H1 (cell line): ENCODE results near the gene RANBP17. TPM values are rescaled to one million over a fixed set of nuclear protein-coding genes. Genes with fewer than 3 reads are reported as not detected.

Source experiments
- CTCF ChIA-PET: fragments of 300-600 bp; sonication (Branson Sonifier 250); formaldehyde crosslinking; loops from one replicate; lab custom pipeline; 2021; ENCODE audit not compliant: partially characterized antibody; lab: Charles Lee
- POLR2A ChIA-PET: fragments of 300-600 bp; sonication (Branson Sonifier 250); formaldehyde crosslinking; loops from one replicate; lab custom pipeline; 2021; ENCODE audit warnings: inconsistent platforms; ENCODE audit not compliant: partially characterized antibody; lab: Charles Lee
- DNase-seq, 2 experiments: peaks; one replicate each; pipeline versions ENCODE4 v3.0.0 to v3.0.0-alpha.2; 2010 to 2022; ENCODE audit warnings: low spot score in 2 of 2, low read depth in 1 of 2, mixed read lengths in 1 of 2
- FAIRE-seq: peaks from 2 replicates; lab custom pipeline; 2011; peaks lifted over from hg19 to GRCh38; lab: Jason Lieb, UNC
- H2AFZ ChIP-seq: 2 replicates; pipeline ENCODE4 v1.8.1; 2012; ENCODE audit warnings: low read length, inconsistent platforms
- H2AK5ac ChIP-seq: 2 replicates; pipeline ENCODE4 v1.6.1; 2013; ENCODE audit warnings: low read depth, low read length
- H2BK120ac ChIP-seq: replicated peaks from 2 replicates; pipeline ENCODE3; 2013; ENCODE audit warnings: low read depth, low read length, inconsistent platforms
- H2BK12ac ChIP-seq: 2 replicates; pipeline ENCODE4 v1.6.1; 2013; ENCODE audit warnings: low read depth, low read length
- H2BK15ac ChIP-seq: 2 replicates; pipeline ENCODE4 v1.6.1; 2013; ENCODE audit warnings: low read length
- H2BK20ac ChIP-seq: 2 replicates; pipeline ENCODE4 v1.6.1; 2013; ENCODE audit warnings: low read length
- H2BK5ac ChIP-seq: 2 replicates; pipeline ENCODE4 v1.6.1; 2013; ENCODE audit warnings: low read depth, low read length
- H3K14ac ChIP-seq: 2 replicates; pipeline ENCODE4 v1.6.1; 2013; ENCODE audit warnings: inconsistent platforms; ENCODE audit not compliant: insufficient read length
- H3K18ac ChIP-seq: 2 replicates; pipeline ENCODE4 v1.6.1; 2013; ENCODE audit warnings: low read length; ENCODE audit errors: extremely low read depth
- H3K23ac ChIP-seq: 2 replicates; pipeline ENCODE4 v1.6.1; 2013; ENCODE audit warnings: inconsistent platforms; ENCODE audit not compliant: insufficient read length
- H3K23me2 ChIP-seq: 2 replicates; pipeline ENCODE4 v1.6.1; 2013; ENCODE audit warnings: low read depth, low read length
- H3K27ac ChIP-seq: 2 replicates; pipeline ENCODE4 v1.6.1; 2011; ENCODE audit warnings: low read depth, low read length, inconsistent platforms
- H3K27me3 ChIP-seq, 4 experiments: replicated peaks in 1 of 4; 1 replicate in 1 of 4; 2 replicates in 3 of 4; pipeline versions ENCODE4 v1.6.1 to v1.8.1; 2011 to 2013; ENCODE audit warnings: low read length in 3 of 4, mild to moderate bottlenecking in 3 of 4, inconsistent platforms in 2 of 4, mixed read lengths in 2 of 4, moderate library complexity in 1 of 4; ENCODE audit not compliant: control insufficient read depth in 3 of 4, insufficient read depth in 3 of 4; ENCODE audit errors: extremely low read depth in 1 of 4
- H3K36me3 ChIP-seq, 4 experiments: 2 replicates each; pipeline versions ENCODE4 v1.6.1 to v1.8.1; 2011 to 2013; ENCODE audit warnings: mild to moderate bottlenecking in 4 of 4, low read length in 3 of 4, moderate library complexity in 2 of 4, control low read depth in 1 of 4, inconsistent platforms in 1 of 4; ENCODE audit not compliant: insufficient read depth in 4 of 4, control insufficient read depth in 2 of 4
- H3K4ac ChIP-seq: replicated peaks from 2 replicates; pipeline ENCODE3; 2013; ENCODE audit warnings: low read length, low read depth, mixed read lengths, inconsistent platforms; ENCODE audit not compliant: insufficient read length
- H3K4me1 ChIP-seq, 4 experiments: replicated peaks in 1 of 4; 1 replicate in 1 of 4; 2 replicates in 3 of 4; pipeline versions ENCODE4 v1.6.1 to v1.8.1; 2011 to 2013; ENCODE audit warnings: low read length in 3 of 4, inconsistent platforms in 2 of 4, mixed read lengths in 1 of 4; ENCODE audit not compliant: insufficient read depth in 4 of 4, control insufficient read depth in 3 of 4
- H3K4me2 ChIP-seq, 2 experiments: 2 replicates each; pipeline versions ENCODE4 v1.6.1 to v1.8.1; 2011 to 2013; ENCODE audit warnings: low read depth in 2 of 2, low read length in 2 of 2, control low read depth in 1 of 2, inconsistent platforms in 1 of 2, mild to moderate bottlenecking in 1 of 2; ENCODE audit not compliant: insufficient read depth in 1 of 2
- H3K4me3 ChIP-seq, 4 experiments: fragments of 200-600, 300-600 bp in 1 of 4; sonication (generic), shearing (Covaris generic), sonication (Bioruptor Twin) in 1 of 4; 2 replicates each; pipeline versions ENCODE4 v1.5.1 to v1.8.1; 2011 to 2016; ENCODE audit warnings: low read length in 4 of 4, low read depth in 3 of 4, control low read depth in 2 of 4, inconsistent platforms in 2 of 4, mild to moderate bottlenecking in 2 of 4, mixed read lengths in 1 of 4, moderate library complexity in 1 of 4; ENCODE audit not compliant: insufficient read depth in 2 of 4; ENCODE audit errors: extremely low read depth in 1 of 4
- H3K56ac ChIP-seq: replicated peaks from 2 replicates; pipeline ENCODE3; 2013; ENCODE audit warnings: low read depth, mild to moderate bottlenecking, mixed read lengths, low read length, inconsistent platforms; ENCODE audit not compliant: insufficient read length
- H3K79me1 ChIP-seq: 2 replicates; pipeline ENCODE4 v1.6.1; 2013; ENCODE audit warnings: low read depth, low read length, control low read depth
- H3K79me2 ChIP-seq, 2 experiments: 2 replicates each; pipeline versions ENCODE4 v1.6.1 to v1.8.1; 2012 to 2013; ENCODE audit warnings: low read length in 2 of 2, mild to moderate bottlenecking in 2 of 2, inconsistent platforms in 1 of 2; ENCODE audit not compliant: insufficient read depth in 2 of 2, control insufficient read depth in 1 of 2
- H3K9ac ChIP-seq, 4 experiments: replicated peaks in 1 of 4; 1 replicate in 1 of 4; 2 replicates in 3 of 4; pipeline versions ENCODE4 v1.6.1 to v1.8.1; 2011 to 2013; ENCODE audit warnings: low read depth in 3 of 4, low read length in 3 of 4, control low read depth in 2 of 4, mild to moderate bottlenecking in 2 of 4, moderate library complexity in 2 of 4, inconsistent platforms in 1 of 4; ENCODE audit errors: extremely low read depth in 1 of 4
- H3K9me3 ChIP-seq, 2 experiments: 2 replicates each; pipeline versions ENCODE4 v1.6.1 to v1.8.1; 2012 to 2013; ENCODE audit warnings: mild to moderate bottlenecking in 2 of 2, moderate library complexity in 2 of 2, control low read depth in 1 of 2, inconsistent platforms in 1 of 2, low read depth in 1 of 2, low read length in 1 of 2, mixed read lengths in 1 of 2; ENCODE audit not compliant: insufficient read depth in 2 of 2
- H4K20me1 ChIP-seq, 2 experiments: replicated peaks in 1 of 2; 2 replicates each; pipeline versions ENCODE3 to v1.8.1; 2011 to 2013; ENCODE audit warnings: inconsistent platforms in 2 of 2, low read length in 2 of 2, mild to moderate bottlenecking in 1 of 2; ENCODE audit not compliant: insufficient read depth in 2 of 2, control insufficient read depth in 1 of 2
- H4K5ac ChIP-seq: 2 replicates; pipeline ENCODE4 v1.6.1; 2013; ENCODE audit warnings: low read length, low read depth, mixed read lengths, inconsistent platforms; ENCODE audit not compliant: insufficient read length
- H4K8ac ChIP-seq: 2 replicates; pipeline ENCODE4 v1.8.0; 2013; ENCODE audit warnings: mild to moderate bottlenecking, moderate library complexity, low read length, inconsistent platforms; ENCODE audit not compliant: insufficient read depth; ENCODE audit errors: extremely low read depth
- H4K91ac ChIP-seq: replicated peaks from 2 replicates; pipeline ENCODE3; 2013; ENCODE audit warnings: low read length, mixed read lengths, inconsistent platforms; ENCODE audit not compliant: insufficient read length
- JUN ChIP-seq: IDR thresholded peaks from 2 replicates; pipeline ENCODE4 v1.6.1; 2011; ENCODE audit warnings: low read depth, mild to moderate bottlenecking, improper control_type of control experiment, low read length
- JUND ChIP-seq: IDR thresholded peaks from 2 replicates; pipeline ENCODE4 v1.6.1; 2011; ENCODE audit warnings: mild to moderate bottlenecking, improper control_type of control experiment, low read length
- MAFK ChIP-seq: IDR thresholded peaks from 2 replicates; pipeline ENCODE4 v1.6.1; 2012; ENCODE audit warnings: low read depth, mild to moderate bottlenecking, improper control_type of control experiment, low read length
- NRF1 ChIP-seq: IDR thresholded peaks from 2 replicates; pipeline ENCODE4 v1.6.1; 2011; ENCODE audit warnings: mild to moderate bottlenecking, low read depth, low read length, improper control_type of control experiment
- PHF8 ChIP-seq: fragments of 200-600 bp; sonication (generic); conservative IDR thresholded peaks from 2 replicates; pipeline ENCODE4 v1.7.1; 2012; ENCODE audit warnings: low read depth, mild to moderate bottlenecking, inconsistent platforms, low read length, moderate library complexity
- POLR2AphosphoS5 ChIP-seq: IDR thresholded peaks from 2 replicates; pipeline ENCODE4 v1.6.1; 2011; ENCODE audit warnings: low read depth, low read length
- SP4 ChIP-seq: IDR thresholded peaks from 2 replicates; pipeline ENCODE4 v1.6.1; 2012; ENCODE audit warnings: low read length, inconsistent platforms
- TEAD4 ChIP-seq: IDR thresholded peaks from 2 replicates; pipeline ENCODE4 v1.6.1; 2012; ENCODE audit warnings: low read depth, low read length, inconsistent platforms, mixed read lengths
- polyA plus RNA-seq, 7 experiments: library from polyadenylated mRNA; depleted of rRNA in 3 of 7; stranded (reverse) in 5 of 7; unstranded in 2 of 7; fragments of >200 nt in 5 of 7; fragments of 200-250 nt in 2 of 7; gene quantifications; 1 replicate in 5 of 7; 2 replicates in 1 of 7; 4 replicates in 1 of 7; pipeline versions ENCODE4 v1.2.1 to v1.2.3, GENCODE V29; 2011 to 2013; ENCODE audit warnings: missing spikeins in 2 of 7, mixed read lengths in 2 of 7
- total RNA-seq: library from RNA; stranded (reverse); fragmentation: NEBNext Ultra II Directional; extraction: Animal tissue kit (Norgen Biotek cat#: 25700); gene quantifications from 2 replicates; pipeline ENCODE4 v1.2.1, GENCODE V29; 2021
- TF ChIP-seq, protein P1 (sequence below): IDR thresholded peaks from 2 replicates; pipeline ENCODE4 v1.6.1; 2012; ENCODE audit warnings: inconsistent platforms

The RANBP17 gene
- total and polyA plus RNA-seq, 2 of the 8 experiments (the other 6 are each of a cell fraction or from before 2014, with no cell fraction given), result 8.6 to 21.3 TPM

DNA sequence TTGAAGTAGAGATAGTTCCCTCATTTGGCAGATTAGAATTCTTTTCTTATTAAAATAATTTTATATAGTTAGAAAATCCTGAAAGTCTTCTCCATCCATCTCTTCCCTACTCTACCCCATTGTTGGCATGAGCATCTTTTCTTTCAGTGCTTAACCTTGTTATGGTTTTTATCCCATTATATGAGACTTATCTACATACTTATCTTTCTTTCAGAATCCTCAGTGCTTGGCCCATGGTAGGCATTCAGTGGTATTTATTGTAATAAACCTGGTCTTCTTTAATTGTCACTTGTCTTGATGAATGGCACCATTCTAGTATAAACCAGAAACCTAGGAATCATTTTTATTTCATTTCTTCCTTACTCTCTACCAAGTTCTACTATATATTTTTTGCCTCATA lies 277.4 kb downstream of the RANBP17 start:
- no peak overlapping the region for H3K9ac ChIP-seq
- no peaks in the 10 kb centered on the region for H3K79me1 ChIP-seq
- no peak overlapping the region for H3K4ac ChIP-seq
- no peak overlapping the region for H3K23ac ChIP-seq
- H2AK5ac ChIP-seq, result no peak overlapping the region
- H2BK20ac ChIP-seq, result no peak overlapping the region
- H2AFZ ChIP-seq, result no peak overlapping the region
- H4K20me1 ChIP-seq, result no peaks in the 10 kb centered on the region
- H3K4me2 ChIP-seq, result no peak overlapping the region
- H2BK15ac ChIP-seq, result no peak overlapping the region
- no peaks in the 10 kb centered on the region for H3K27me3 ChIP-seq
- H3K79me2 ChIP-seq, result no peaks in the 10 kb centered on the region
- no peak overlapping the region for H4K91ac ChIP-seq
- POLR2A ChIA-PET, result no interaction called here
- no peaks in the 10 kb centered on the region; the same call in 1 of the 2 replicates for H3K23me2 ChIP-seq
- H4K8ac ChIP-seq, result no peak overlapping the region
- H3K18ac ChIP-seq, result no peak overlapping the region
- H2BK5ac ChIP-seq, result no peak overlapping the region
- no peak overlapping the region for H2BK120ac ChIP-seq
- no peaks in the 10 kb centered on the region for H3K9me3 ChIP-seq
- H3K27ac ChIP-seq, result no peak overlapping the region
- H2BK12ac ChIP-seq, result no peak overlapping the region
- no peak overlapping the region for H4K5ac ChIP-seq
- no peak overlapping the region for H3K14ac ChIP-seq
- no peaks in the 10 kb centered on the region for H3K4me1 ChIP-seq
- CTCF ChIA-PET, result interaction anchor here (1.3 kb wide), 1 partner anchor 23 kb away, joined by 6 read pairs; no protein-coding TSS in a partner anchor
- no peak overlapping the region for H3K56ac ChIP-seq
- DNase-seq, result no peak
- H3K4me3 ChIP-seq, result no peak overlapping the region
- no peak for FAIRE-seq
- no peaks in the 10 kb centered on the region for H3K36me3 ChIP-seq
- TF ChIP-seq POLR2AphosphoS5, result no peak
- TF ChIP-seq MAFK, result no peak
- TF ChIP-seq TEAD4, result no peak
- TF ChIP-seq NRF1, result no peak
- TF ChIP-seq JUND, result no peak
- TF ChIP-seq JUN, result no peak
- no peak for TF ChIP-seq SP4
- no peak for TF ChIP-seq PHF8
- TF ChIP-seq, protein P1, sequence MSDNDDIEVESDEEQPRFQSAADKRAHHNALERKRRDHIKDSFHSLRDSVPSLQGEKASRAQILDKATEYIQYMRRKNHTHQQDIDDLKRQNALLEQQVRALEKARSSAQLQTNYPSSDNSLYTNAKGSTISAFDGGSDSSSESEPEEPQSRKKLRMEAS, result no peak
